ENCODE measurements around the gene TMEM11.

The TMEM11 gene

GRCh38 chr17:21157586-21158370 is 56.2 kb downstream of the TMEM11 start:
- DNase-seq = no peak

- no peak for DNase-seq
These were observed 61.2 kb downstream of the TMEM11 start for GRCh38 chr17:21152731-21153130.

- DNase-seq = no peak
These were observed 64.3 kb downstream of the TMEM11 start for GRCh38 chr17:21149621-21150020.
